Sigmoid colon (tissue), 4 donors: ENCODE measurements around the gene DGKI.

Source experiments
- CTCF ChIP-seq, 4 experiments: fragments of 450-650 bp in 3 of 4; fragments of 200-600 bp in 1 of 4; IDR thresholded peaks; one replicate each; pipeline ENCODE4 v1.5.1; 2016 to 2019; ENCODE audit warnings: antibody characterized with exemption in 4 of 4, mild to moderate bottlenecking in 3 of 4, moderate library complexity in 2 of 4
- POLR2A ChIP-seq, 2 donors: fragments of 450-650 bp; IDR thresholded peaks; one replicate each; pipeline ENCODE4 v1.6.1; 2016; ENCODE audit warnings: antibody characterized with exemption in 2 of 2, mild to moderate bottlenecking in 2 of 2, moderate library complexity in 2 of 2
- POLR2AphosphoS5 ChIP-seq, 4 donors: sonication (generic); formaldehyde crosslinking; IDR thresholded peaks; one replicate each; pipeline ENCODE4 v1.6.1; 2017; ENCODE audit warnings: antibody characterized with exemption in 4 of 4

- TF ChIP-seq POLR2AphosphoS5 (IDR thresholded peaks at IDR 0.05): no peak
- TF ChIP-seq CTCF (IDR thresholded peaks at IDR 0.05): no peak
- TF ChIP-seq POLR2A (IDR thresholded peaks at IDR 0.05): no peak
Observed at GRCh38 chr7:137441451-137441850, 405.3 kb downstream of the DGKI start.
